Pancreas (tissue), 10 donors: ENCODE data around the gene LPIN1. TPM values are rescaled to one million over a fixed set of nuclear protein-coding genes. Genes with fewer than 3 reads are reported as not detected.

Experiments used
- ATAC-seq, 4 donors: fragments of 200-7000 bp; cut with Tn5 transposase; one replicate each; pipeline versions ENCODE4 v1.8.0 to v1.9.1; 2020; ENCODE audit warnings: mild to moderate bottlenecking in 4 of 4, moderate library complexity in 4 of 4
- DNase-seq, 6 donors: peaks; one replicate each; pipeline ENCODE4 v3.0.0-alpha.2; 2020
- FAIRE-seq: peaks from 2 replicates; lab custom pipeline; 2012; peaks lifted over from hg19 to GRCh38; lab: Jason Lieb, UNC
- H3K27ac ChIP-seq, 4 donors: fragments of 200-600 bp; sonication (generic); 1 replicate in 3 of 4; 2 replicates in 1 of 4; pipeline versions ENCODE4 v1.5.0 to v1.8.0; 2020
- H3K27me3 ChIP-seq, 4 donors: fragments of 200-600 bp; one replicate each; pipeline ENCODE4 v1.8.0; 2021
- H3K36me3 ChIP-seq, 3 donors: fragments of 200-600 bp; sonication (generic) in 1 of 3; one replicate each; pipeline versions ENCODE4 v1.5.0 to v1.8.0; 2020 to 2021
- H3K4me1 ChIP-seq, 3 donors: fragments of 200-600 bp; one replicate each; pipeline ENCODE4 v1.8.0; 2021
- H3K4me3 ChIP-seq, 4 donors: fragments of 200-600 bp; sonication (generic) in 2 of 4; one replicate each; pipeline versions ENCODE4 v1.5.0 to v1.8.0; 2020 to 2021
- H3K9me3 ChIP-seq, 4 donors: fragments of 200-600 bp; one replicate each; pipeline ENCODE4 v1.8.0; 2021
- CTCF ChIP-seq, 4 donors: fragments of 200-600 bp; sonication (generic) in 3 of 4; IDR thresholded peaks; one replicate each; pipeline versions ENCODE4 v1.5.0 to v1.8.0; 2021; ENCODE audit warnings: antibody characterized with exemption in 4 of 4
- WGBS, 2 donors: extraction: QIAGEN DNeasy Blood & Tissue Kit; methylation state at CpG; one replicate each; pipeline ENCODE4 v1.1.7; 2013; 5-methylcytosine and 5-hydroxymethylcytosine counted together
- intact Hi-C, 3 donors: fragments of 100-400 bp; cut with DNase I; formaldehyde crosslinking; loops; one replicate each; pipeline versions ENCODE4 v1.11.1 to v1.14.2; 2022
- polyA plus RNA-seq, 2 donors: library from polyadenylated mRNA; stranded (reverse); fragments of 200-250 nt; gene quantifications; one replicate each; pipeline ENCODE4 v1.2.3, GENCODE V29; 2013
- total RNA-seq, 6 donors: library from RNA; stranded (reverse); fragmentation: NEBNext Ultra II Directional in 4 of 6; extraction: Animal tissue kit (Norgen Biotek cat#: 25700) in 4 of 6; gene quantifications; one replicate each; pipeline versions ENCODE4 v1.2.1 to v1.2.4, GENCODE V29; 2021 to 2023
- donor health status: healthy with polysubstance abuse.
- donor health status: DM: no; HTN: no; CAD: no; lungs with moderate emphysema.
- donor health status: DM: no; HTN: no; CAD: no.
- donor health status: control.
- donor health status: control.
- donor health status: Bipolar disorder and iron deficiency.
- donor health status: DM: yes; HTN: yes; CAD: no.
- donor health status: DM: no; HTN: no; CAD: no.
- donor health status: DM: no; HTN: no; CAD: no.
- donor health status: DM: yes; HTN: yes; CAD: no.

The LPIN1 gene
- total and polyA plus RNA-seq, 8 donors = 7.4 to 16.5 (median 9.9) TPM

- Histone ChIP-seq H3K27me3 (no peaks in the 10 kb centered on the region), H3K36me3 (no peaks in the 10 kb centered on the region), H3K9me3 (no peaks in the 10 kb centered on the region), H3K4me1 (peaks cover 0 to 11% (median 0%) of the 10 kb centered on the region in 3 donors), H3K4me3 (no peak overlapping the region), H3K27ac (no peak overlapping the region)
- FAIRE-seq (no peak), DNase-seq (no peak), ATAC-seq (no peak)
- no peak for TF ChIP-seq CTCF (IDR thresholded peaks at IDR 0.05)
- intact Hi-C loops = loop anchor here in 2 of 3 donors (10.0 kb wide), 2 partner anchors 847 to 1137 kb away; partner anchors contain the start of gene TRIB2 (in 1 of the 2)
- 83 to 91% methylated on average over 2 of the region's 2 CpGs for WGBS, 2 donors
Observed at GRCh38 chr2:11867926-11868325, 121.5 kb downstream of the LPIN1 start.

- no peaks in the 10 kb centered on the region for H3K36me3 ChIP-seq
- H3K4me1 ChIP-seq = peaks cover 0 to 12% (median 0%) of the 10 kb centered on the region in 3 donors
- DNase-seq (no peak), FAIRE-seq (no peak), ATAC-seq (no peak)
- no peak for TF ChIP-seq CTCF (IDR thresholded peaks at IDR 0.05)
- H3K27ac ChIP-seq = no peak overlapping the region
- H3K27me3 ChIP-seq = no peaks in the 10 kb centered on the region
- intact Hi-C loops = loop anchor here in 2 of 3 donors (10.0 kb wide), 2 partner anchors 845 to 1135 kb away; partner anchors contain the start of gene TRIB2 (in 1 of the 2)
- H3K4me3 ChIP-seq = no peak overlapping the region
- 82 to 90% methylated on average over 8 of the region's 8 CpGs for WGBS, 2 donors
- no peaks in the 10 kb centered on the region for H3K9me3 ChIP-seq
Observed at GRCh38 chr2:11869391-11869991, 123.1 kb downstream of the LPIN1 start.

GRCh38 chr2:11870064-11870463, 123.6 kb downstream of the LPIN1 start:
- no peak for TF ChIP-seq CTCF (IDR thresholded peaks at IDR 0.05)
- WGBS, 2 donors = 18 to 21% methylated on average over 2 of the region's 2 CpGs
- Histone ChIP-seq H3K4me1 (peaks cover 0 to 12% (median 0%) of the 10 kb centered on the region in 3 donors), H3K4me3 (no peak overlapping the region), H3K27me3 (no peaks in the 10 kb centered on the region), H3K27ac (no peak overlapping the region), H3K36me3 (no peaks in the 10 kb centered on the region), H3K9me3 (no peaks in the 10 kb centered on the region)
- intact Hi-C loops = no loop called here
- FAIRE-seq (no peak), DNase-seq (no peak), ATAC-seq (no peak)

- no peak for ATAC-seq
- no peak overlapping the region for H3K4me3 ChIP-seq
- H3K9me3 ChIP-seq = no peaks in the 10 kb centered on the region
- WGBS, 2 donors = 87 to 94% methylated on average over 5 of the region's 5 CpGs
- H3K4me1 ChIP-seq = peaks cover 0 to 12% (median 0%) of the 10 kb centered on the region in 3 donors
- FAIRE-seq = no peak
- no peak for TF ChIP-seq CTCF (IDR thresholded peaks at IDR 0.05)
- no peaks in the 10 kb centered on the region for H3K36me3 ChIP-seq
- no peak overlapping the region for H3K27ac ChIP-seq
- H3K27me3 ChIP-seq = no peaks in the 10 kb centered on the region
- intact Hi-C loops = no loop called here
- no peak for DNase-seq
Observed at GRCh38 chr2:11870584-11870983, 124.2 kb downstream of the LPIN1 start.

- Histone ChIP-seq H3K4me3 (no peak overlapping the region), H3K4me1 (peaks cover 0 to 12% (median 0%) of the 10 kb centered on the region in 3 donors), H3K27ac (no peak overlapping the region), H3K27me3 (no peaks in the 10 kb centered on the region), H3K9me3 (no peaks in the 10 kb centered on the region), H3K36me3 (no peaks in the 10 kb centered on the region)
- DNase-seq (no peak), ATAC-seq (no peak), FAIRE-seq (no peak)
- 84 to 86% methylated on average over 4 of the region's 4 CpGs for WGBS, 2 donors
- intact Hi-C loops = no loop called here
- TF ChIP-seq CTCF (IDR thresholded peaks at IDR 0.05) = no peak
Observed at GRCh38 chr2:11871421-11871820, 125.0 kb downstream of the LPIN1 start.
